Activated CD4-positive, CD25-positive, alpha-beta regulatory T cell treated with anti-CD3 and anti-CD28 coated beads, Interleukin-2, amount 50 U/mL, for 24 hours (primary cell): ENCODE results near the gene SHROOM1.
"Not testable (repeated sequence)": the region's sequence is repeated elsewhere in the genome, so short reads cannot be mapped to it uniquely, and the experiment has no call there.

ENCODE experiments used
- ATAC-seq, 2 donors: fragments of 150-1000 bp; cut with Tn5 transposase; one replicate each; pipeline ENCODE4 v1.10.0; 2021; ENCODE audit warnings: mild to moderate bottlenecking in 1 of 2, moderate library complexity in 1 of 2

Gene SHROOM1

DNA sequence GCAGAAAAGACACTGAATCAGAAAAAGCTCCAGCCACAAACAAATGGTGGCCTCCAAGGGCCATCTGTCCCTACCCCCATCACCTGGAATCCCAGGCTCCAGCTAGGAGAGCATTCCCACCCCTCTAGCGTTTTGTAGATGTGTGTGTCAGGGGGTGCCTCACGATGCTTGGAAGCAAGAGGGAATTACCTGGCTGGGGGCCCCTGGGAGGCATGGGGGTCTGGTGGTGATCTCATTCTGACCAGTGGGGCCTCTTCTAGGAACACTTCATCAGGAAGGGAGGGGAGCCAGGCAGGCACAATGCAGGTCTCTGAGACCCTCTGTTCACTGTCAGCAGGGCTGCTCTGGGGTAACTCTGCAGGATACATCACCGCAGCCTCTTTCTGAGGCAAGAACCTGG, 6.0 kb downstream of the SHROOM1 start:
- ATAC-seq = no peak

DNA sequence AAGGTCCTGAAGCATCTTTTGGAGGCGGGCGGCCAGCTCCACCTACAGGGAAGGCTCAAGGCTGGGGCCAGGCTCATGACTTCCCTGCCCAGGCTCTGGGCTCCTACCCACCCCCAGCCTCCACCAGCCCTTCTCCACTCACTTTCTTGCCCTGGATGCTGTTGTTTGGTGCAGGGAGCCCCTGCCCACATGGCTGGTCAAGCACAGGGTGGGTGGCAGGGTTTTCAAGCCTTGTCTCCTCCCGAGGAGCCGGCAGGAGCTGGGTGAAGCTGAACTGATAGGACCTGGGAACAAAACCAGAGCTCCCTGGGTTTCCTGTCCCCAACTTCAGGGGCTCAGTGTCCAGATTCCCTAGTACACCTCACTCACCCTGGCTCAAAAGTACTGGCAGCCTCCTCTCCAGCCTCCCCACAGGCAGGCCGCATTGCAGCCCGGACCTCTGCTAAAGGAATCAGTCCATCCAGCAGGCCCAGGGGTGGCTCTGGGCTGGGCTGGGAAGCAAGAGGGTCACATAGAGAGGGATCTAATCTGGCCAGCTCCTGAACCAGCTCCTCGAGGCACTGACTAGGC, 6.9 kb downstream of the SHROOM1 start:
- no peak for ATAC-seq

DNA sequence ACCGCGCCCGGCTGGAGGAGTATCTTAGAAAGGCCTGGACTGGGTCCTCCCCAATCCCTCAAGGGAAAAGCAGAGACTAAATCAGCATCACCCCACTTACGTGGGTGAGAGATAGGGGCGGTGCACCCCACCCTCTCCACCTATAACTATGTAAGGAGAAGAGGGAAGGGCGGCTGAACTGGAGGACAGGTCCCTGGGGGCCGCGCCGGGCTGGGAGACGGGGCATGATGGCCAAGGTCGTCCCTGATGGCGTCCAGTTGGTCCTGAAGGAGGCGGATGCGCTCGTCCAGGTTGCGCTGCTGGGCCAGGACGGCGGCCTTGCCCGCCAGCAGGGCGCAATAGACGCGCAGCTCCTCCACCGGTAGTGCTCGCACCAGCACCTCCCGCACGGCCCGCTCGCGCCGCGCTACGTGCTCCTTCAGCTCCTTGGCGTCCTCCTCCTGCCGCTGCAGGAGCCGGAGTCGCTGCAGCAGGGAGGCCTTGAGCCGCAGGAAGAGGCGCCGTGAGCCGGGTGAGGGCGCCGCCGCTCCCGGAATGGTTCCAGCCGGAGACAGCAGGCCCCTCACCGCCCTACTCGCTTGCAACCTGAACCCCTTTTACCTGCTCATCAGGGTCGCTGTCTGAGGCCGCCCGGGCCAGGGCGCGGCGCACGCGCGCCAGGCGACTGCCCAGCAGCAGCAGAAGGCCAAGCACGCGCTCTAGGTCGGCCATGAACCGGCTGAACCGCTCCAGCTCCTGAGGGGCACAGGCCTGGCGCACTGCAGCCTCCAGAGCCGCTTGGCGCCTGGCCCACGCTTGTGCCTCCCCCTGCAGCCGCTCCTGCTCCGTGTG, 7.6 kb downstream of the SHROOM1 start:
- no peak for ATAC-seq

DNA sequence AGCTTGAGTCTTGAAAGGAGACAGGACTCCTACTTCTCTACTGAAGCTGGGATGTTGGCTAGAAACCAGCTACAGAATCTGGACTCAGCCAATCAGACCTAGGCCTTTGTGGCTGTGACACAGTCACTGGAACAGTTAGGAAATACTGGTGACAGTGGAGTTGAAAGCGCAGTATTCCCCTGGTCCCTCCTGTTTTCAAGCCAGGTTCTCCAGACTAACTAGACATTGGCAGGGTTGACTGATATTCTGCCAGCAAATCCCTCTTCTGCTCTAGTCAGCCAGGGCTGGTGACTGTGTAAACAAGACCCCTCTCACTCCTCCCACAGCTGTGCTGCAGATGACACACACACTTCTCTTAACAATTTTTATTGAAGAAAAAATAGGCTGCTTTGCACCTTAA, 8.7 kb downstream of the SHROOM1 start:
- no peak for ATAC-seq

DNA sequence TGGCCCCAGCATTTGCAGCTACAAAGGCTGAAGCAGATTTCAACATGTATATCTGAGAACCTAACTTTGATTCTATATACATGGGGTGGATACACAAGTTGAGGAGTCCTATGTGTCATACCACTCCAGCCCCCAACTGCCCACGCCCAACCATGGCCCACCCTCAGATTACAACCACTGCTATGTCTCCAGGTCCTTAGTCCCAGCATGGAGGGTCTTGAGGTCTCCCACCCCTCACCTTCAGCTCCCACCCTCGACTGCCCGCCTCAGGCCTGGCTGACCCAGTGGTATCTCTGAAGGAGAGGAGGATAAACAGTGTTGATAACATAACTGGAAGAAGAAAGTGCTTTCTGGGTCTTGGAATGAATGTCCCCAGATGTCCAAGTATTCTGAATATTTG, 9.1 kb downstream of the SHROOM1 start:
- ATAC-seq = no peak

DNA sequence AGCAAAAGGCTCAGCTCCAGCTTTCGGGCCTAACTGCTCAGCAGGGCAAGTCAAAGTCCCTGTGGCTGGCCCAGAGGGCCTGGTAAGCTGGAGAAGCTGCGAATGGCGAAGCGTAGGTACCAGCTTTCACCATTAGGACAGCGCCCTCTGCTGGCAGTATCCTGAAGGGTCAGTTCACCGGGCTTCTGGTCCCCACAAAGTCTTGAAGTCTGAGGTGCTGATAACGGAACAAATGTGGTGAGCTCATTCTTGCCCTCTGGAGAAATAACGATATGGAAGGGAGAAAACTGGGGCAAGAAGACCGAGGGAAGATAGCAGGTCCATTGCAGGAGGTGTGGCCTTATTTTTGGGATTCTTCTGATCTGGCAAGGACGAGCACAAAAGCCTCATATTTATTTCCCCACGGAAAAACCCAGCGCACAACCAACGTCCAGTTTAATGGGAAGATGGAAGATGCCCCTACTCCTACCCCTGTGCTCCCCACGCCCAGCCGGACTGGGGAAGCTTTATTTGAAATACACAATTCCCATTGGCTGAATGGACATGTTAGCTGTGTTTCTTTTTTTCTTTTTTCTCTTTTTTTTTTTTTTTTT, 10.2 kb downstream of the SHROOM1 start:
- ATAC-seq = peak; percentile 87 to 90

DNA sequence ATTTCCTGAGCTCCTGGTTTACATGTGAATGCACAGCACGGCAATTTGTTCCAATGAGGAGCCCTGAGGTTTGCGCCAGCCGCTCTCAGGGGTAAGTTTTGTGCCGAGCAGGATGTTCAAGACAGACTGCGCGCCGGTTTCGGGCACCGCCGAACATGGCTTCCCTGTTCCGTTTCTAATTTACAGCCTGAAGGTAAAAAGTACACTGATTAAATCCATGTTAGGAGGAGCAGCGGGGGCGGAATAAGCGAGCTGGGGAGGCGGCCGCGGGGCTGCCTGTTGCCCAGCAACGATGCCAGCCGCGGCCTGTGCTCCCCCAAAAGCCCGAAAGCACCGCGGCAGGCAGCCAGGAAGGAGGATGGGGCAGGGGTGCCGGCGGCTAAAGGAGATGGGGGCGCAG, 11.0 kb downstream of the SHROOM1 start:
- ATAC-seq = no peak

DNA sequence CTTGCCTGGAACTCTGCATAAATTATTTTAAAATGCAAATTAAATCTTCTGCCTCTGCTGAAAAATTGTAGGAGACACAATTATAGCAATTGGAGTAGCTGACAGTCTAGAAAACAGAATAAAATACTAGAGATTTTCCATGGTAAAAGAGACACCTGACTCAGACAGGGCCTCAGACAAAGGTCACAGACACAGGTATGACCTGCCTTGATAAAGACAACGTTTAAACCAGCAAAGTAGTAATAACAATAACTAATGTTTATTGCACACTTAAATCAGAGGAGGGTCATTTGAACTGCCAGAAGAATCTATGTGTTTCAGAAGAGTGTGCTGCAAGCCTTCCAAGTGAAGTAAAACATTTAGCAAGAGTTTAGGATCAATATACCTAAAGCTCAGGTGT, 13.4 kb downstream of the SHROOM1 start:
- ATAC-seq = no peak

DNA sequence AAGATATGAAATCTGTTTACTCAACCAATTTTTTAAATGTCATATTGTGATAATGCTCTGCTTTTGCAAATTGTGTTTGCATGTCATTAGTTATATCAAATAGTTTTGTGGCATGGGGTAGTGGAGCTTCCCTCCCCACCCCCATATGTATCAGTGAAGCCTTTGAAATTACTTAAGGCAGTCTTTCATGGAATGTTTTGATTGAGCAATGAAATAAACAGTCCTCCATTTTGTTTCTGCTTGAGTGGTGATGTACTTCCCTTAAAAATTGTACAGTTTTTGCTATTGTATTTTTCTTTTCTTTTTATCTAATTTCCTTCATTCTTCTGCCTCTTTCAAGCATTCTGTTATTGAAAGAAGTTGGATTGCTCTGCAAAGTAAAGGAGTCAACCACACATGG, 13.9 kb downstream of the SHROOM1 start:
- ATAC-seq = no peak

DNA sequence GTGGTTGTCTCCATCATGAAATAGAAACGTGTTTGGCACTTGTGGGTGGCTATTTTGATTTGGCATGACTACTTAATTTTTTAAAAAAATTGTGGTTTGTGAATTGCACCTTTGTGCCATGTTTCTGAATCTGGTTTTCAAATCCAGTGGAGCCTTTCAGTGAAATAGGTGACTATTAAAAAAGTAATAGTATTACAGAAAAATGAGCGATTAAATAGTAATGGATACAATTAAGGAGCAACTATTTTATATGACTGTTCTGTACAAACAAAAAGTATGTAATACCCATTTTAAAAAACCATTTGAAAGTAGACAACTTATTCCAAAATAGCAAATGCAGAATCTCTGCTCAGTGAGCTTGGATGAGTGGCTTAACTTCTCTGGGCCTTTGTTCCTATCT, 14.4 kb downstream of the SHROOM1 start:
- ATAC-seq = no peak

DNA sequence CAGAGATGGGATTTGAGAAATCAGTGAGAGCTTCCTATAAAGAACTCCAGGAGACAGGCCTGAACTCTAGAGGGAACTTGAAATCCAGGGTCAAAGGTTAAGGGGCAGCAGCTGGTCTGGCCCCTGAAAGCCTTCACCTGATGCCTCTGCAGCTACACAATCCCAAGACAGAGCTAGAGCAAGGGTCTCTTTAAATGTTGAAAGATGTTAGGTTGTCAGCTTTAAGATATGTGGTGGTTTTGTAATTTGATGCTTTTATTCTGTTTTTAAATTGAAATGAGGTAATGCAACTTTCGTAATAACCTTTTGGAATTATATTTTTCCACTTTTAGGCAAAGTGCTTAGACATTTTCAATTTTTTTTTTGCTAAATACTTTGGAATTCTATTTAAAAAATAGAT, 15.0 kb downstream of the SHROOM1 start:
- no peak for ATAC-seq

DNA sequence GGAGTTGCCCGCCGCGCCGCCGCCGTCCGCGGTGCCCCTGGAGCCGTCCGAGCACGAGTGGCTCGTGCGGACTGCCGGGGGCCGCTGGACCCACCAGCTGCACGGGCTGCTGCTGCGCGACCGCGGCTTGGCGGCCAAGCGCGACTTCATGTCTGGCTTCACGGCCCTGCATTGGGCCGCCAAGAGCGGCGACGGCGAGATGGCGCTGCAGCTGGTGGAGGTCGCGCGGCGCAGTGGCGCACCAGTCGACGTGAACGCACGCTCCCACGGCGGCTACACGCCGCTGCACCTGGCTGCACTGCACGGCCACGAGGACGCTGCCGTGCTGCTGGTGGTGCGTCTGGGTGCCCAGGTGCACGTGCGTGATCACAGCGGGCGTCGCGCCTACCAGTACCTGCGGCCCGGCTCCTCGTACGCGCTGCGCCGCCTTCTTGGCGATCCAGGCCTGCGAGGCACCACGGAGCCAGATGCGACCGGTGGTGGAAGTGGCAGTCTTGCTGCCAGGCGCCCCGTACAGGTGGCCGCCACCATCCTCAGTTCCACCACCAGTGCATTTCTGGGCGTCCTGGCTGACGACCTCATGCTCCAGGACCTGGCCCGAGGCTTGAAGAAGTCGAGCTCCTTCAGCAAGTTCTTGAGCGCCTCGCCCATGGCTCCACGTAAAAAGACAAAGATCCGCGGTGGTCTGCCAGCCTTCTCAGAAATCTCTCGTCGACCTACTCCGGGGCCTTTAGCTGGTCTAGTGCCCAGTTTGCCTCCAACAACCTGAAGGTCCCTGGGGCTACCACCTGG, 15.7 kb downstream of the SHROOM1 start:
- ATAC-seq = no peak

DNA sequence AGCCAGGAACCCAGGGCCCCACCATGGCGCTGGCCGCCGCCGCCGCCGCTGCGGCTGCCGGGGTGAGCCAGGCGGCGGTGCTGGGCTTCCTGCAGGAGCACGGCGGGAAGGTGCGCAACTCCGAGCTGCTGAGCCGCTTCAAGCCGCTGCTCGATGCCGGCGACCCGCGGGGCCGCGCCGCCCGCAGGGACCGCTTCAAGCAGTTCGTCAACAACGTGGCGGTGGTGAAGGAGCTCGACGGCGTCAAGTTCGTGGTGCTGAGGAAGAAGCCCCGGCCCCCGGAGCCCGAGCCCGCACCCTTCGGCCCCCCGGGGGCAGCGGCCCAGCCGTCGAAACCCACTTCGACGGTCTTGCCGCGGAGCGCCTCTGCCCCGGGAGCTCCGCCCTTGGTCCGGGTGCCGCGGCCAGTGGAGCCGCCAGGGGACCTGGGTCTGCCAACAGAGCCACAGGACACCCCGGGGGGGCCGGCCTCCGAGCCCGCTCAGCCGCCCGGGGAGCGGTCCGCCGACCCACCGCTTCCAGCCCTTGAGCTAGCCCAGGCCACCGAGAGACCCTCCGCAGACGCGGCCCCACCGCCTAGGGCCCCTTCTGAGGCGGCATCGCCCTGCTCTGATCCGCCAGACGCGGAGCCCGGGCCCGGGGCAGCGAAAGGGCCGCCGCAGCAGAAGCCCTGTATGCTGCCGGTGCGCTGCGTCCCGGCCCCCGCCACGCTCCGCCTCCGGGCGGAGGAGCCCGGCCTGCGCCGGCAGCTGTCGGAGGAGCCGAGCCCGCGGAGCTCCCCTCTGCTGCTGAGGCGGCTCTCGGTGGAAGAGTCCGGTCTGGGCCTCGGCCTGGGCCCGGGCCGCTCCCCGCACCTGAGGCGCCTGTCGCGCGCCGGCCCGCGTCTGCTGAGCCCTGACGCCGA, 16.6 kb downstream of the SHROOM1 start:
- peak; percentile 44 to 51 for ATAC-seq

DNA sequence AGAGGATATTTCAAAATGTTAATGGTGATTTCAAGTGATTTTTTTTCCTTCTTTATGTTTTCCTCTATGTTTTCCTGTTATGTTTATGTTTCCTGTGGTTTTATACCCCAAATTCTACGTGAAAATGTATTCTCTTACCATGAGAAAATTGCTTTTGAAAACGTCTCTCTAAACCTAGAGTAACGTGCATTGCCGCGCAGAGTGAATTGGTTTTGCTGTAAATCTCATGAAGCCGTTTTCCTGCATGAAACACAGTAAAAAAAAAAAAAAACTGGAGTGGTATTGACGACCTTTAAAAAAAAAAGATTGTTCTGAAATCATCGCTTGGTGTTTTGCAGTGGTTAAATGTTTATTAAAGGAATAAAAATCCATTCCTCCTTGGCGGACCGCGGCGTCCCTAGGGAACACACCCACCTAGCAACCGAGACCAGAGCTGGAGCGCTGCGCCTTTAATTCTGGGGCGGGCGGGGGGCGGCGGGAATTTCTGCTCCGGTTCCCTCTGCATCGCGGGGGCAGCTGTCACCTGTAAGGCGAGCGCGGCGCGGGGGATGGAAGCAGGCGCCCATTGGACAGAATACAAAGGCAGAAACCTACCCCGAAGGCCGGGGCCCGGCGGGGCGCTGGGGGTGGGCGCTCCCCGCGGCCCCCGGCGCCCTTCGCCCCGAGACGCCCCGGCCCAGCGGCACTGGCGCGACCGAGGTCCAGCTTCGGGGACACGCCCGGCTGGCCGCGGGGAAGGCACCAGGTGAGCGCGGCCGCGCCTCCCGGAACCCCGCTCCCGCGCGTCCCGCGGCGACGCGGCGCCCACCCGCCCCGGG, 17.5 kb downstream of the SHROOM1 start, which contains the start of gene SOWAHA:
Gene SOWAHA, plus strand, starts transcription at position 522 of the 818 bp plus-strand sequence. CDS start 320 bp downstream, outside the sequence.
- no peak for ATAC-seq

DNA sequence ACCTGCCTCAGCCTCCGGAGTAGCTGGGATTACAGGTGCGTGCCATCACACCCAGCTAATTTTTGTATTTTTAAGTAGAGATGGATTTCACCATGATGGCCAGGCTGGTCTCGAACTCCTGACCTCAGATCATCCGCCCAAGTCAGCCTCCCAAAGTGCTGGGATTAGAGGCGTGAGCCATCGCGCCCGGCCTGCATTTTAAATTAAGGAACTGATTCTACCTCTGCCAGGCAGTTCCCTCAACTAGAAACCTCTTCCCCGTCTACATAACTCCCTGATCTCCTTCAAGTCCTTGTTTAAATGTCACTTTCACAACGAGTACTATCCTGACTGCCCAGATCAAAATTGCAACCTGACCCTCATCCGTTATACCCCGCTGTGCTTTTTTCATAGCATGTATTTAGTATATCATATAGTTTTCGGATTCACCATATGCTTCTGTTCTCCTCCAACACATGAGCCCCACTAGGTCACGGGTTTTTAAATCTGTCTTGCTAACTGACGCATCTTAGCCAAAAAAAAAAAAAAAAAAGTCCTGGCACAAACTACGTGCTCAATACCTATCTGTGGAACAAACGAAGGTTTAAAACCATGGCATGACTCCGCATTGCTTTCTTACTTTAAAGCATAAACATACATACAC, 18.2 kb downstream of the SHROOM1 start:
- ATAC-seq = no peak

DNA sequence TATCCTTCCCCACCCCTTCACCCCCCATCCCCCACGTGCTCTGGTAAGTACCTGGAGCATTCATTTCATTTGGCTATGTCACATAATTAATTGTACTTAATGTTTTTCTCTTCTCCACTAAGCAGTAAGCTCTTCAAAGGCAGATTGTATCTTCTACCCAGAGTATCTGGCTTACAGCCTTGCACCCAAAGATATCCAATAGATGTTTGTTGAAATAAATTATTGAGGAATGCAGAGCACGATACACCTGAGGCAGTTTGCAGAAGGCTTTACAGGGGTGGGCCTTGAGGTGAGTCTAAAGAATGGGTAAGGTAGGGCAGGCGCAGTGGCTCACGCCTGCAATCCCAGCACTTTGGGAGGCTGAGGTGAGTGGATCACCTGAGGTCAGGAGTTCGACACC, 19.8 kb downstream of the SHROOM1 start:
- ATAC-seq = no peak

DNA sequence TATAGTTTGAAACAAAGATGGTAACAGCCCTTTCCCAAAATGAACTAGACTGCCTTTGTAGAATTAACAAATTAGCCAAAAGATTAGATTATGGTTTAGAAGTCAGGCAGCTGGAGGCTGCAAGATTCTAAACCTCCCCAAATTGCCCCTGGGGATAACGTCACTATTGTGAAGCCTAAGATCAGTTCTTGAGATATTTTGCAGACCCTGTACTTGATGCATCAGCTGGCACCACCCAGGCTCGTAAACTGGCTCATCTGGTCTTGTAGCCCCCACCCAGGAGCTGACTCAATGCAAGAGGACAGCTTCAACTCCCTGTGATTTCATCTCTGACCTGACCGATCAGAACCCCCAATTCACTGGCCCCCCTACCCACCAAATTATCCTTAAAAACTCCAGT, 21.6 kb downstream of the SHROOM1 start:
- no peak for ATAC-seq

DNA sequence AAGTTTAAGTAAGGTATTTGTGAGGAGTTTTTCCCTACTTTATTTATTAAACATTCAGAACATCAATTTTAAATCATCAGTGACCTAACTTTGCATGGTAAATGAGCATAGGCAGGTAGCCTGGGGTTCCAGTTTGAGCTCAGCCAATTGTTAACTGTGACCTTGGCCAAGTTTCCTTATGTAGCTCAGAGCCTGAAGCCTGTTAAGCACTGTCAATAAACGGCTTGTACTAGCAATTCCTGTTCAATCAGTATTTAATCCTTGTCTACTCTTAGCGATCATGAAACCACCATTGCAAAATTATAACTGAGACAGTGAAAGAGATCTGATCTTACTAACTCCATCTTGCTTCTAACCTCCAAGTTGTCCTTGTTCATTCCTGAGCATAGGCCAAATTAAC, 22.0 kb downstream of the SHROOM1 start:
- no peak for ATAC-seq

DNA sequence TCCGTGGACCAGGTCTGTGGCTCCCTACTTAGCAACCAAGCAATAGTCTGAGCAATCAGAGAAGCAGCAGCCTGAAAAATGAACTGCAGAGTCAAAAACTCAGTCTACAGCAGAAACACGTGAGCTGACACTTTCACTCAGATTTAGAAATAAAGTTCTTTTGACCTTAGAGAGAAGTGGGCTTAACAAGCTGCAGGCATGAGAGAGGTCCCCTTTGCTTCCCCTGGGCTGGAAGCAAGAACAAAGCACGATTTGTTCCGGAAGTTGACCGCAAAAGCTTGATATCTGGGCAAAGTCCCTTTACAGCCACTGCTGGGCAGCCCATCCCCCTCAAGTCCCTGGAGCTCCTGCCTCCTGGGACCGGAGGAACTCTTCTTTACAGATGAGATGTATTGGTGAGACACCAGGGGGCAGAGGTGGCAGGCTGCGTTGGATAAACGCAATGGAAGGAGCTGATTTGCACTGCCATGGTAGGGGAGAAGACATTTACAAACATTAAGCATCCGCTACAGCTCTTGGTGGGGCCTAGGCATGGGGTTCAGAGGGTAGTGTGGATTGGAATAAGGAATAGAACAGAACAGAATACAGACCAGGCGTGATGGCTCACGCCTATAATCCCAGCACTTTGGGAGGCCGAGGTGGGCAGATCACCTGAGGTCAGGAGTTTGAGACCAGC, 23.1 kb downstream of the SHROOM1 start:
- ATAC-seq = no peak

DNA sequence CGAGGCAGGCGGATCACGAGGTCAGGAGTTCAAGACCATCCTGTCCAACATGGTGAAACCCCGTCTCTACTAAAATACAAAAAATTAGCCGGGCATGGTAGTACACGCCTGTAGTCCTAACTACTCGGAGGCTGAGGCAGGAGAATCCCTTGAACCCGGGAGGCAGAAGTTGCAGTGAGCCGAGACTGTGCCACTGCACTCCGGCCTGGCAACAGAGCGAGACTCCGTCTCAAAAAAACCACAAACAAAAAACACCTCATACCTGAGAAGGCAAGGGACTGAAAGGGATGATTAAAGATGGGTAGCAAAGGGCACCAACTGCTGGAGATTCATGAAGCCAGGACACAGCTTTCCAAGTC, 23.7 kb downstream of the SHROOM1 start:
- not testable (repeated sequence) for ATAC-seq
